ENCODE results near the gene PZP.

GRCh38 chr12:9237286-9237685, 29.1 kb upstream of the PZP start:
- TF ChIP-seq CTCF (CRISPR knock-in tag; IDR thresholded peaks at IDR 0.05) (no peak), ZNF24 (IDR thresholded peaks at IDR 0.05) (no peak), TCF7L2 (IDR thresholded peaks at IDR 0.05; ENCODE audit: low read depth, low read length) (no peak), CHD2 (IDR thresholded peaks at IDR 0.05; ENCODE audit: low read depth, low read length) (no peak), SMAD3 (CRISPR knock-in tag; IDR thresholded peaks at IDR 0.05) (no peak), YY1 (IDR thresholded peaks at IDR 0.05; ENCODE audit: insufficient read depth, insufficient replicate concordance, low read depth, low read length) (no peak)
